T-cell (primary cell): ENCODE measurements around the gene ATP5F1B. TPM values are rescaled to one million over a fixed set of nuclear protein-coding genes. Genes with fewer than 3 reads are reported as not detected.

ENCODE experiments used
- ATAC-seq, 4 experiments: fragments of 200-7000 bp in 3 of 4; fragments of 150-1000 bp in 1 of 4; cut with Tn5 transposase; replicated peaks in 1 of 4; 1 replicate in 3 of 4; 2 replicates in 1 of 4; pipeline ENCODE4 v1.10.0; 2021; ENCODE audit warnings: moderate library complexity in 3 of 4, mild to moderate bottlenecking in 2 of 4, moderate number of reproducible peaks in 1 of 4
- CTCF ChIA-PET, 2 donors: fragments of 300-600 bp; sonication (Branson Sonifier 250); formaldehyde crosslinking; loops; one replicate each; lab custom pipeline; 2022; ENCODE audit warnings: antibody characterized with exemption in 2 of 2; lab: Charles Lee
- POLR2A ChIA-PET, 2 donors: fragments of 300-600 bp; sonication (Branson Sonifier 250); formaldehyde crosslinking; loops; one replicate each; lab custom pipeline; 2022; ENCODE audit warnings: antibody characterized with exemption in 2 of 2; lab: Charles Lee
- DNase-seq, 35 experiments: peaks; one replicate each; pipeline versions ENCODE4 v3.0.0 to v3.0.0-alpha.2; 2013 to 2023
- H3K27ac ChIP-seq: one replicate; pipeline ENCODE4 v1.5.1; 2013; ENCODE audit warnings: low read length
- H3K27me3 ChIP-seq, 2 experiments: replicated peaks in 1 of 2; 1 replicate in 1 of 2; 2 replicates in 1 of 2; pipeline versions ENCODE4 v1.6.1 to v1.7.0; 2013; ENCODE audit warnings: low read length in 1 of 2, mixed read lengths in 1 of 2; ENCODE audit not compliant: control insufficient read depth in 2 of 2, insufficient read depth in 2 of 2; ENCODE audit errors: extremely low read depth in 1 of 2
- H3K36me3 ChIP-seq, 2 donors: 1 replicate in 1 of 2; 2 replicates in 1 of 2; pipeline versions ENCODE4 v1.6.1 to v1.7.0; 2013; ENCODE audit warnings: low read length in 1 of 2; ENCODE audit not compliant: control insufficient read depth in 2 of 2, insufficient read depth in 1 of 2; ENCODE audit errors: extremely low read depth in 1 of 2
- H3K4me1 ChIP-seq, 2 experiments: 1 replicate in 1 of 2; 2 replicates in 1 of 2; pipeline versions ENCODE4 v1.6.1 to v1.7.0; 2013; ENCODE audit warnings: low read length in 2 of 2, mixed read lengths in 1 of 2; ENCODE audit not compliant: insufficient read depth in 2 of 2, control insufficient read depth in 1 of 2; ENCODE audit errors: extremely low read depth in 1 of 2
- H3K4me3 ChIP-seq, 2 donors: 1 replicate in 1 of 2; 2 replicates in 1 of 2; pipeline versions ENCODE4 v1.5.1 to v1.7.0; 2013; ENCODE audit warnings: mild to moderate bottlenecking in 2 of 2, low read length in 1 of 2, moderate library complexity in 1 of 2; ENCODE audit not compliant: control insufficient read depth in 1 of 2; ENCODE audit errors: extremely low read depth in 1 of 2
- H3K9me3 ChIP-seq: 2 replicates; pipeline ENCODE4 v1.7.0; 2013
- H3K27ac Mint-ChIP-seq, 2 donors: one replicate each; pipeline ENCODE4 v1.8.0; 2020 to 2021; ENCODE audit warnings: mild to moderate bottlenecking in 2 of 2, mixed read lengths in 2 of 2
- H3K27me3 Mint-ChIP-seq, 2 donors: one replicate each; pipeline ENCODE4 v1.8.0; 2021 to 2022; ENCODE audit warnings: mixed read lengths in 2 of 2
- H3K36me3 Mint-ChIP-seq: one replicate; pipeline ENCODE4 v1.8.0; 2021; ENCODE audit warnings: mixed read lengths
- H3K4me1 Mint-ChIP-seq, 3 donors: one replicate each; pipeline ENCODE4 v1.8.0; 2020 to 2022; ENCODE audit warnings: mixed read lengths in 3 of 3, mild to moderate bottlenecking in 1 of 3
- H3K4me3 Mint-ChIP-seq, 3 donors: one replicate each; pipeline ENCODE4 v1.8.0; 2020 to 2022; ENCODE audit warnings: mild to moderate bottlenecking in 3 of 3, mixed read lengths in 3 of 3, moderate library complexity in 3 of 3
- H3K9me3 Mint-ChIP-seq, 3 donors: one replicate each; pipeline ENCODE4 v1.8.0; 2020 to 2022; ENCODE audit warnings: mixed read lengths in 3 of 3
- WGBS: methylation state at CpG from one replicate; pipeline ENCODE4 v1.1.5; 2013; ENCODE audit warnings: missing lambda C conversion rate; ENCODE audit not compliant: insufficient coverage; 5-methylcytosine and 5-hydroxymethylcytosine counted together
- total RNA-seq, 35 experiments: library from RNA in 6 of 35; stranded (reverse) in 6 of 35; fragments of 120-200 nt in 1 of 35; gene quantifications; one replicate each; pipeline versions ENCODE4 v1.2.1 to v1.2.4 and lab custom pipeline; 2013 to 2026

Gene ATP5F1B
- 100 to 1,000 TPM; 252 to 290 (median 283) TPM for total RNA-seq
- 230 TPM for total RNA-seq (2013)
- total RNA-seq (lab: John Stamatoyannopoulos, UW): 227 to 889 (median 307) reads per million in 29 experiments

- peak within 1 kb of the TSS; percentile 99 for H3K27ac Mint-ChIP-seq
- Histone ChIP-seq H3K9me3 (no peaks in the 10 kb centered on the region), H3K4me1 (peaks cover 18 to 37% of the 10 kb centered on the region in 2 experiments), H3K4me3 (peak within 1 kb of the TSS; percentile 97 to 99), H3K27ac (peak within 1 kb of the TSS; percentile 89), H3K36me3 (peaks cover 9 to 35% of the 10 kb centered on the region in 2 donors), H3K27me3 (no peaks in the 10 kb centered on the region)
- ChIA-PET CTCF (interaction anchor here (0.6 to 2.4 kb wide), 7 partner anchors 9 to 80 kb away, joined by 3 to 29 read pairs (median 3); partner anchors contain the start of gene NACA (in 1 of the 2)), POLR2A (interaction anchor here (0.5 to 3.7 kb wide), 14 partner anchors 9 to 491 kb away, joined by 3 to 11 read pairs (median 4); partner anchors contain the start of gene NACA (in 1 of the 2))
- DNase-seq (peak; percentile 72 to 99 (median 93)), ATAC-seq (peak; percentile 94 to 99 (median 98))
- H3K4me1 Mint-ChIP-seq: peaks cover 34 to 39% (median 38%) of the 10 kb centered on the region in 3 donors
- no peaks in the 10 kb centered on the region for H3K9me3 Mint-ChIP-seq
- peaks cover 29% of the 10 kb centered on the region for H3K36me3 Mint-ChIP-seq
- peak within 1 kb of the TSS; percentile 97 for H3K4me3 Mint-ChIP-seq
- H3K27me3 Mint-ChIP-seq: no peaks in the 10 kb centered on the region
- WGBS: under 1% methylated on average over 36 of the region's 39 CpGs
Observed at GRCh38 chr12:56645717-56646446, at the start of gene ATP5F1B. Gene ATP5F1B (minus strand): TSS chr12:56645984. CDS start chr12:56645963, 21 bp downstream.

GRCh38 chr12:56694161-56694560, 48.4 kb upstream of the ATP5F1B start:
- ATAC-seq (no peak), DNase-seq (no peak)
- Mint-ChIP-seq H3K9me3 (no peaks in the 10 kb centered on the region), H3K27me3 (no peaks in the 10 kb centered on the region), H3K36me3 (no peaks in the 10 kb centered on the region), H3K4me3 (no peak overlapping the region), H3K4me1 (peaks cover 2 to 3% (median 2%) of the 10 kb centered on the region in 3 donors), H3K27ac (no peak overlapping the region)
- Histone ChIP-seq H3K9me3 (no peaks in the 10 kb centered on the region), H3K4me1 (peaks cover under 1 to 7% of the 10 kb centered on the region in 2 experiments), H3K27ac (no peak overlapping the region), H3K27me3 (no peaks in the 10 kb centered on the region), H3K36me3 (no peaks in the 10 kb centered on the region), H3K4me3 (no peak overlapping the region)
- ChIA-PET POLR2A (interaction anchor here in 1 of 2 donors (0.6 kb wide), 1 partner anchor 24 kb away, joined by 4 read pairs; no protein-coding TSS in a partner anchor), CTCF (interaction anchor here in 1 of 2 donors (0.7 kb wide), 1 partner anchor 51 kb away, joined by 5 read pairs; no protein-coding TSS in a partner anchor)
- WGBS: 100% methylated on average over 1 of the region's 5 CpGs

- Mint-ChIP-seq H3K9me3 (no peaks in the 10 kb centered on the region), H3K4me1 (peaks cover 23 to 46% (median 36%) of the 10 kb centered on the region in 3 donors), H3K36me3 (peaks cover 9% of the 10 kb centered on the region), H3K27me3 (no peaks in the 10 kb centered on the region), H3K27ac (peak overlapping the region; percentile 98 to 100), H3K4me3 (peak overlapping the region; percentile 99)
- 0% methylated on average over 7 of the region's 7 CpGs for WGBS
- Histone ChIP-seq H3K27me3 (no peaks in the 10 kb centered on the region), H3K36me3 (no peaks in the 10 kb centered on the region), H3K27ac (peak overlapping the region; percentile 91), H3K4me3 (peak overlapping the region; percentile 75 to 91), H3K4me1 (peaks cover 13 to 36% of the 10 kb centered on the region in 2 experiments), H3K9me3 (no peaks in the 10 kb centered on the region)
- peak in 6 of 35 experiments; percentile 4 to 33 (median 20) for DNase-seq
- ChIA-PET POLR2A (interaction anchor here (0.5 to 1.2 kb wide), 5 partner anchors 9 to 167 kb away, joined by 3 to 9 read pairs (median 6); partner anchors contain the start of genes NACA (in 1 of the 2) and RBMS2 (in 1 of the 2)), CTCF (interaction anchor here (0.6 to 3.0 kb wide), 7 partner anchors 37 to 570 kb away, joined by 3 to 20 read pairs (median 3); partner anchors contain the start of genes NACA (in 1 of the 2) and RBMS2 (in 1 of the 2))
- ATAC-seq: peak in 2 of 4 experiments; percentile 1 to 21
Observed at GRCh38 chr12:56688846-56689109, 43.0 kb upstream of the ATP5F1B start.

GRCh38 chr12:56688129-56688845, 42.5 kb upstream of the ATP5F1B start, which contains the start of gene PTGES3:
Gene PTGES3 (minus strand): TSS chr12:56688284. CDS start chr12:56687999, 285 bp downstream.
- DNase-seq: peak; percentile 92 to 99 (median 96)
- H3K36me3 ChIP-seq: peaks cover 0 to 2% of the 10 kb centered on the region in 2 donors
- H3K4me1 ChIP-seq: peaks cover 13 to 39% of the 10 kb centered on the region in 2 experiments
- H3K4me1 Mint-ChIP-seq: peaks cover 23 to 48% (median 37%) of the 10 kb centered on the region in 3 donors
- H3K27ac Mint-ChIP-seq: peak within 1 kb of the TSS; percentile 98 to 100
- POLR2A ChIA-PET: interaction anchor here (0.6 to 1.5 kb wide), 8 partner anchors 8 to 167 kb away, joined by 3 to 14 read pairs (median 5); partner anchors contain the start of genes NACA (in 1 of the 2) and RBMS2 (in 1 of the 2)
- H3K27ac ChIP-seq: peak within 1 kb of the TSS; percentile 91
- CTCF ChIA-PET: interaction anchor here (0.6 to 3.0 kb wide), 6 partner anchors 37 to 374 kb away, joined by 3 to 20 read pairs (median 4); partner anchors contain the start of genes NACA (in 1 of the 2) and RBMS2 (in 1 of the 2)
- peak within 1 kb of the TSS; percentile 75 to 91 for H3K4me3 ChIP-seq
- no peaks in the 10 kb centered on the region for H3K27me3 Mint-ChIP-seq
- H3K4me3 Mint-ChIP-seq: peak within 1 kb of the TSS; percentile 99
- no peaks in the 10 kb centered on the region for H3K9me3 Mint-ChIP-seq
- WGBS: under 1% methylated on average over 46 of the region's 64 CpGs
- peak; percentile 75 to 85 (median 83) for ATAC-seq
- no peaks in the 10 kb centered on the region for H3K9me3 ChIP-seq
- H3K27me3 ChIP-seq: no peaks in the 10 kb centered on the region
- H3K36me3 Mint-ChIP-seq: peaks cover 9% of the 10 kb centered on the region

- Mint-ChIP-seq H3K27ac (peak overlapping the region; percentile 98 to 100), H3K4me3 (peak overlapping the region; percentile 99), H3K4me1 (peaks cover 30 to 51% (median 43%) of the 10 kb centered on the region in 3 donors), H3K36me3 (peaks cover 9% of the 10 kb centered on the region), H3K27me3 (no peaks in the 10 kb centered on the region), H3K9me3 (no peaks in the 10 kb centered on the region)
- Histone ChIP-seq H3K9me3 (no peaks in the 10 kb centered on the region), H3K4me3 (peak overlapping the region; percentile 75 to 91), H3K27ac (peak overlapping the region; percentile 91), H3K27me3 (no peaks in the 10 kb centered on the region), H3K4me1 (peaks cover 13 to 47% of the 10 kb centered on the region in 2 experiments), H3K36me3 (peaks cover 0 to 2% of the 10 kb centered on the region in 2 donors)
- ChIA-PET POLR2A (interaction anchor here (0.5 to 1.5 kb wide), 8 partner anchors 8 to 68 kb away, joined by 3 to 14 read pairs (median 5); partner anchors contain the start of gene NACA (in 1 of the 2)), CTCF (interaction anchor here (0.8 to 3.0 kb wide), 5 partner anchors 38 to 166 kb away, joined by 3 to 20 read pairs (median 5); partner anchors contain the start of genes NACA (in 1 of the 2) and RBMS2 (in 1 of the 2))
- WGBS: 0% methylated on average over 59 of the region's 62 CpGs
- peak; percentile 49 to 64 (median 60) for ATAC-seq
- peak in 34 of 35 experiments; percentile 36 to 82 (median 56) for DNase-seq
Observed at GRCh38 chr12:56687223-56688128, 41.7 kb upstream of the ATP5F1B start.
